B cell (primary cell): ENCODE results near the gene BABAM2. TPM values are rescaled to one million over a fixed set of nuclear protein-coding genes. Genes with fewer than 3 reads are reported as not detected.

Source experiments
- ATAC-seq: fragments of 200-7000 bp; cut with Tn5 transposase; one replicate; pipeline ENCODE4 v1.10.0; 2021; ENCODE audit warnings: low read depth, mild to moderate bottlenecking, moderate number of reproducible peaks, moderate library complexity
- CTCF ChIA-PET: fragments of 350-600 bp; sonication (Branson Sonifier 250); formaldehyde crosslinking; loops from one replicate; lab custom pipeline; 2021; ENCODE audit warnings: antibody characterized with exemption, inconsistent platforms; lab: Charles Lee
- POLR2A ChIA-PET: fragments of 350-600 bp; sonication (Branson Sonifier 250); formaldehyde crosslinking; loops from one replicate; lab custom pipeline; 2021; ENCODE audit warnings: antibody characterized with exemption; lab: Charles Lee
- DNase-seq: peaks from one replicate; pipeline ENCODE4 v3.0.0; 2013
- H2AFZ ChIP-seq: 2 replicates; pipeline ENCODE4 v1.6.1; 2012; ENCODE audit warnings: mild to moderate bottlenecking, low read depth, low read length; ENCODE audit not compliant: insufficient read depth, poor library complexity, severe bottlenecking
- H3K27ac ChIP-seq, 2 donors: 1 replicate in 1 of 2; 2 replicates in 1 of 2; pipeline ENCODE4 v1.5.1; 2012 to 2013; ENCODE audit warnings: low read length in 2 of 2, mild to moderate bottlenecking in 2 of 2, moderate library complexity in 1 of 2
- H3K27me3 ChIP-seq, 4 experiments: fragments of 200-600 bp in 1 of 4; sonication (generic) in 1 of 4; replicated peaks in 1 of 4; 1 replicate in 2 of 4; 2 replicates in 2 of 4; pipeline versions ENCODE4 v1.6.1 to v1.7.0; 2013 to 2016; ENCODE audit warnings: low read length in 3 of 4, mild to moderate bottlenecking in 2 of 4, mixed read lengths in 1 of 4, moderate library complexity in 1 of 4; ENCODE audit not compliant: insufficient read depth in 4 of 4, control insufficient read depth in 3 of 4; ENCODE audit errors: control extremely low read depth in 1 of 4
- H3K36me3 ChIP-seq, 2 experiments: replicated peaks in 1 of 2; 1 replicate in 1 of 2; 2 replicates in 1 of 2; pipeline versions ENCODE4 v1.6.1 to v1.7.1; 2013; ENCODE audit warnings: low read length in 1 of 2; ENCODE audit not compliant: insufficient read depth in 2 of 2, control insufficient read depth in 1 of 2; ENCODE audit errors: control extremely low read depth in 1 of 2, extremely low read depth in 1 of 2
- H3K4me1 ChIP-seq, 2 donors: fragments of 200-600 bp in 1 of 2; sonication (generic) in 1 of 2; 1 replicate in 1 of 2; 2 replicates in 1 of 2; pipeline versions ENCODE4 v1.5.1 to v1.6.1; 2013 to 2017; ENCODE audit warnings: low read length in 2 of 2; ENCODE audit not compliant: control insufficient read depth in 2 of 2, insufficient read depth in 2 of 2
- H3K4me2 ChIP-seq: replicated peaks from 2 replicates; pipeline ENCODE3; 2012; ENCODE audit warnings: mild to moderate bottlenecking, low read depth, low read length; ENCODE audit not compliant: poor library complexity, severe bottlenecking
- H3K4me3 ChIP-seq, 5 experiments: fragments of 200-600 bp in 1 of 5; sonication (generic) in 1 of 5; 1 replicate in 3 of 5; 2 replicates in 2 of 5; pipeline versions ENCODE4 v1.5.1 to v1.7.0; 2011 to 2016; ENCODE audit warnings: low read length in 4 of 5, mild to moderate bottlenecking in 4 of 5, low read depth in 2 of 5, control low read depth in 1 of 5, moderate library complexity in 1 of 5; ENCODE audit not compliant: insufficient read depth in 1 of 5; ENCODE audit errors: control extremely low read depth in 1 of 5, extremely low read depth in 1 of 5
- H3K79me2 ChIP-seq: fragments of 200-600 bp; sonication (generic); one replicate; pipeline ENCODE4 v1.6.0; 2016; ENCODE audit warnings: low read length; ENCODE audit not compliant: control insufficient read depth, insufficient read depth
- H3K9ac ChIP-seq: fragments of 200-600 bp; sonication (generic); 2 replicates; pipeline ENCODE4 v1.6.1; 2017; ENCODE audit warnings: mild to moderate bottlenecking, low read length, moderate library complexity
- H3K9me3 ChIP-seq, 3 donors: one replicate each; pipeline versions ENCODE4 v1.6.1 to v1.7.1; 2013; ENCODE audit warnings: low read length in 2 of 3; ENCODE audit not compliant: control insufficient read depth in 2 of 3, insufficient read depth in 1 of 3; ENCODE audit errors: control extremely low read depth in 1 of 3
- H4K20me1 ChIP-seq: 2 replicates; pipeline ENCODE4 v1.6.0; 2012; ENCODE audit warnings: mild to moderate bottlenecking, low read length; ENCODE audit not compliant: insufficient read depth, control insufficient read depth, poor library complexity, severe bottlenecking
- H3K27ac Mint-ChIP-seq: one replicate; pipeline ENCODE4 v1.8.0; 2021; ENCODE audit warnings: mixed read lengths
- H3K27me3 Mint-ChIP-seq: one replicate; pipeline ENCODE4 v1.8.0; 2021; ENCODE audit warnings: mixed read lengths
- H3K4me1 Mint-ChIP-seq: one replicate; pipeline ENCODE4 v1.8.0; 2021; ENCODE audit warnings: mixed read lengths
- H3K4me3 Mint-ChIP-seq: one replicate; pipeline ENCODE4 v1.8.0; 2021; ENCODE audit warnings: mixed read lengths
- H3K9me3 Mint-ChIP-seq: one replicate; pipeline ENCODE4 v1.8.0; 2022; ENCODE audit warnings: mixed read lengths; ENCODE audit not compliant: insufficient read depth
- CTCF ChIP-seq: fragments of 200-600 bp; IDR thresholded peaks from one replicate; pipeline ENCODE4 v1.8.0; 2022; ENCODE audit warnings: antibody characterized with exemption, mild to moderate bottlenecking
- EZH2 ChIP-seq: IDR thresholded peaks from 2 replicates; pipeline ENCODE4 v1.6.1; 2012; ENCODE audit warnings: borderline replicate concordance, low read depth, mild to moderate bottlenecking, moderate library complexity, low read length; ENCODE audit not compliant: insufficient read depth, poor library complexity, severe bottlenecking
- WGBS: methylation state at CpG from one replicate; pipeline ENCODE4 v1.1.5; 2013; ENCODE audit warnings: missing lambda C conversion rate; ENCODE audit not compliant: insufficient coverage; 5-methylcytosine and 5-hydroxymethylcytosine counted together
- intact Hi-C: fragments of 100-400 bp; cut with micrococcal nuclease; formaldehyde crosslinking; loops from one replicate; pipeline ENCODE4 v1.10.0; 2022
- polyA plus RNA-seq: library from polyadenylated mRNA; depleted of rRNA; stranded (reverse); fragments of >200 nt; gene quantifications from 2 replicates; pipeline ENCODE4 v1.2.3, GENCODE V29; 2012
- total RNA-seq, 2 donors: library from RNA; stranded (reverse); fragments of 120-200 nt in 1 of 2; gene quantifications; 1 replicate in 1 of 2; 2 replicates in 1 of 2; pipeline versions ENCODE4 v1.2.3 to v1.2.4, GENCODE V29; 2013 to 2022

Gene BABAM2
- total and polyA plus RNA-seq, 2 donors (not counting 1 experiment from before 2014, with no cell fraction given) = 22.3 to 69.6 TPM

GRCh38 chr2:28134857-28135256, 244.3 kb downstream of the BABAM2 start:
- Histone ChIP-seq H3K4me3 (no peak overlapping the region), H3K4me2 (no peak overlapping the region), H3K36me3 (peaks cover 0 to 2% of the 10 kb centered on the region in 2 experiments), H3K9ac (no peak overlapping the region), H4K20me1 (no peaks in the 10 kb centered on the region), H3K9me3 (no peaks in the 10 kb centered on the region), H3K27ac (no peak overlapping the region), H2AFZ (no peak overlapping the region), H3K79me2 (no peaks in the 10 kb centered on the region), H3K27me3 (no peaks in the 10 kb centered on the region), H3K4me1 (no peaks in the 10 kb centered on the region)
- CTCF ChIA-PET = no interaction called here
- WGBS = no CpG with 5 or more reads among the region's 1 CpG
- no peaks in the 10 kb centered on the region for H3K9me3 Mint-ChIP-seq
- intact Hi-C loops = no loop called here
- POLR2A ChIA-PET = no interaction called here
- ATAC-seq = no peak
- TF ChIP-seq CTCF (no peak), EZH2 (no peak)
- no peak for DNase-seq
- no peaks in the 10 kb centered on the region for H3K27me3 Mint-ChIP-seq
- H3K4me1 Mint-ChIP-seq = peaks cover 9% of the 10 kb centered on the region
- no peak overlapping the region for H3K27ac Mint-ChIP-seq
- H3K4me3 Mint-ChIP-seq = no peak overlapping the region

GRCh38 chr2:28135324-28135723, 244.8 kb downstream of the BABAM2 start:
- H3K9me3 Mint-ChIP-seq = no peaks in the 10 kb centered on the region
- Histone ChIP-seq H3K4me3 (no peak overlapping the region), H3K9me3 (no peaks in the 10 kb centered on the region), H3K27me3 (no peaks in the 10 kb centered on the region), H4K20me1 (no peaks in the 10 kb centered on the region), H2AFZ (no peak overlapping the region), H3K4me2 (no peak overlapping the region), H3K4me1 (no peaks in the 10 kb centered on the region), H3K9ac (no peak overlapping the region), H3K36me3 (peaks cover 0 to 1% of the 10 kb centered on the region in 2 experiments), H3K79me2 (no peaks in the 10 kb centered on the region), H3K27ac (no peak overlapping the region)
- no peak overlapping the region for H3K4me3 Mint-ChIP-seq
- DNase-seq (no peak), ATAC-seq (no peak)
- POLR2A ChIA-PET = no interaction called here
- TF ChIP-seq EZH2 (no peak), CTCF (no peak)
- no peak overlapping the region for H3K27ac Mint-ChIP-seq
- intact Hi-C loops = no loop called here
- CTCF ChIA-PET = no interaction called here
- H3K4me1 Mint-ChIP-seq = peaks cover 6% of the 10 kb centered on the region
- no peaks in the 10 kb centered on the region for H3K27me3 Mint-ChIP-seq
